Panc1 (cell line): ENCODE measurements around the gene GNAQ. TPM values are rescaled to one million over a fixed set of nuclear protein-coding genes. Genes with fewer than 3 reads are reported as not detected.

Experiments
- ATAC-seq: fragments of 200-7000 bp; cut with Tn5 transposase; 2 replicates; pipeline ENCODE4 v1.9.1; 2020; ENCODE audit warnings: mild to moderate bottlenecking, moderate library complexity
- BruUV-seq: library from RNA; stranded (reverse); fragments of 400-500 nt; replicated peaks from 2 replicates; lab custom pipeline; 2021; lab: Mats Ljungman, UMichigan
- CTCF ChIA-PET: fragments of 300-600 bp; sonication (Branson Sonifier 250); formaldehyde crosslinking; loops from one replicate; lab custom pipeline; 2022; ENCODE audit warnings: antibody characterized with exemption; lab: Charles Lee
- POLR2A ChIA-PET: fragments of 300-600 bp; sonication (Branson Sonifier 250); formaldehyde crosslinking; loops from one replicate; lab custom pipeline; 2022; ENCODE audit warnings: antibody characterized with exemption; lab: Charles Lee
- DNase-seq: peaks from one replicate; pipeline ENCODE4 v3.0.0-alpha.2; 2010; ENCODE audit warnings: low read depth, low spot score
- H3K27ac ChIP-seq: 2 replicates; pipeline ENCODE4 v1.5.1; 2011; ENCODE audit warnings: mild to moderate bottlenecking, low read length, inconsistent platforms
- H3K27me3 ChIP-seq: fragments of 200-500 bp; sonication (Bioruptor generic); 2 replicates; pipeline ENCODE4 v1.6.0; 2014; ENCODE audit warnings: low read length, inconsistent platforms; ENCODE audit not compliant: control insufficient read depth, insufficient read depth
- H3K36me3 ChIP-seq: fragments of 200-500 bp; sonication (Bioruptor generic); 2 replicates; pipeline ENCODE4 v1.5.1; 2014; ENCODE audit warnings: inconsistent platforms, mild to moderate bottlenecking, low read length, moderate library complexity; ENCODE audit not compliant: control insufficient read depth, insufficient read depth
- H3K4me1 ChIP-seq: 2 replicates; pipeline ENCODE4 v1.5.1; 2011; ENCODE audit warnings: inconsistent platforms, mild to moderate bottlenecking, low read length, moderate library complexity; ENCODE audit not compliant: control insufficient read depth, insufficient read depth
- H3K4me3 ChIP-seq, 2 experiments: 2 replicates each; pipeline ENCODE4 v1.5.1; 2011 to 2012; ENCODE audit warnings: low read depth in 2 of 2, low read length in 2 of 2, mild to moderate bottlenecking in 2 of 2, inconsistent platforms in 1 of 2, moderate library complexity in 1 of 2
- H3K9me3 ChIP-seq: fragments of 200-500 bp; sonication (Bioruptor generic); 2 replicates; pipeline ENCODE4 v1.5.1; 2014; ENCODE audit warnings: low read depth, mild to moderate bottlenecking, inconsistent platforms, low read length, moderate library complexity; ENCODE audit not compliant: control insufficient read depth, insufficient read depth
- POLR2AphosphoS5 ChIP-seq: IDR thresholded peaks from 2 replicates; pipeline ENCODE4 v1.6.1; 2012; ENCODE audit warnings: mild to moderate bottlenecking, low read depth, low read length, moderate library complexity
- SIN3A ChIP-seq: IDR thresholded peaks from 2 replicates; pipeline ENCODE4 v1.6.1; 2012; ENCODE audit warnings: low read depth, mild to moderate bottlenecking, low read length, moderate library complexity, borderline replicate concordance; ENCODE audit not compliant: insufficient read depth
- TCF7L2 ChIP-seq: IDR thresholded peaks from 2 replicates; pipeline ENCODE4 v1.6.1; 2011; ENCODE audit warnings: mild to moderate bottlenecking, low read depth, low read length, inconsistent platforms
- in situ Hi-C: cut with HindIII; loops from 2 replicates; pipeline ENCODE4 v1.10.0; 2016; ENCODE audit warnings: low sequenced_read_pairs, low pct_unique_long_range_greater_than_20kb
- intact Hi-C: fragments of 100-400 bp; cut with micrococcal nuclease; formaldehyde crosslinking; loops from one replicate; pipeline ENCODE4 v1.10.0; 2022; ENCODE audit not compliant: unreplicated experiment
- total RNA-seq: library from RNA; stranded (reverse); gene quantifications from one replicate; pipeline ENCODE4 v1.2.1, GENCODE V29; 2021; ENCODE audit not compliant: unreplicated experiment
- TF ChIP-seq, protein P1 (sequence below), 2 experiments: IDR thresholded peaks; 2 replicates each; pipeline ENCODE4 v1.6.1; 2011 to 2012; ENCODE audit warnings: low read depth in 2 of 2, control low read depth in 1 of 2, low read length in 1 of 2, mild to moderate bottlenecking in 1 of 2, moderate library complexity in 1 of 2; ENCODE audit not compliant: insufficient read depth in 1 of 2
- TF ChIP-seq, protein P2 (sequence below): fragments of 450-650 bp; IDR thresholded peaks from 2 replicates; pipeline ENCODE4 v1.5.1; 2017; ENCODE audit warnings: mild to moderate bottlenecking

The GNAQ gene
- total RNA-seq, 1 experiment from 2014 or later: 34.5 TPM

DNA sequence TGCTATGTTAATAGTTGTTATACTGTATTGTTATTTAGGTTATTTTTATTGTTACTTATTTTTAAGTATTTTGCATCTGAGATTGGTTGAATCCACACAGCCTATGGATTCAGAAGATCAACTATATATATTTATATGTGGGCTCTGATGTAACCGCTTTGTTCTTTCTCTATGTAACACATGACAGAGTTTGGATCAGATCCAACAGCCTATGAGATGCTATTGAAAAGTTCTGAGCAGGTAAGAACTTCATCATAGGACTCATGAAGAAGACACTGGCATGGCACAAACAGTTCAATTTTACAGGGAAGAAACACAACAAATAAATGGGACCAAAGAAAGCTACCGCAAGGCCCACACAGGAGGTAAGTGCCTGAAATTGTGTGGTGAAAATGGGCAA, 93.4 kb downstream of the GNAQ start:
- no peaks in the 10 kb centered on the region for H3K4me1 ChIP-seq
- intact Hi-C loops (no loop called here), in situ Hi-C loops (no loop called here)
- H3K27me3 ChIP-seq: no peaks in the 10 kb centered on the region
- H3K4me3 ChIP-seq: no peak overlapping the region
- ChIA-PET CTCF (no interaction called here), POLR2A (no interaction called here)
- H3K9me3 ChIP-seq: no peaks in the 10 kb centered on the region
- H3K36me3 ChIP-seq: no peaks in the 10 kb centered on the region
- no TSS peak for BruUV-seq
- no peak for ATAC-seq
- TF ChIP-seq POLR2AphosphoS5 (no peak), SIN3A (no peak), TCF7L2 (no peak)
- TF ChIP-seq, protein P1, sequence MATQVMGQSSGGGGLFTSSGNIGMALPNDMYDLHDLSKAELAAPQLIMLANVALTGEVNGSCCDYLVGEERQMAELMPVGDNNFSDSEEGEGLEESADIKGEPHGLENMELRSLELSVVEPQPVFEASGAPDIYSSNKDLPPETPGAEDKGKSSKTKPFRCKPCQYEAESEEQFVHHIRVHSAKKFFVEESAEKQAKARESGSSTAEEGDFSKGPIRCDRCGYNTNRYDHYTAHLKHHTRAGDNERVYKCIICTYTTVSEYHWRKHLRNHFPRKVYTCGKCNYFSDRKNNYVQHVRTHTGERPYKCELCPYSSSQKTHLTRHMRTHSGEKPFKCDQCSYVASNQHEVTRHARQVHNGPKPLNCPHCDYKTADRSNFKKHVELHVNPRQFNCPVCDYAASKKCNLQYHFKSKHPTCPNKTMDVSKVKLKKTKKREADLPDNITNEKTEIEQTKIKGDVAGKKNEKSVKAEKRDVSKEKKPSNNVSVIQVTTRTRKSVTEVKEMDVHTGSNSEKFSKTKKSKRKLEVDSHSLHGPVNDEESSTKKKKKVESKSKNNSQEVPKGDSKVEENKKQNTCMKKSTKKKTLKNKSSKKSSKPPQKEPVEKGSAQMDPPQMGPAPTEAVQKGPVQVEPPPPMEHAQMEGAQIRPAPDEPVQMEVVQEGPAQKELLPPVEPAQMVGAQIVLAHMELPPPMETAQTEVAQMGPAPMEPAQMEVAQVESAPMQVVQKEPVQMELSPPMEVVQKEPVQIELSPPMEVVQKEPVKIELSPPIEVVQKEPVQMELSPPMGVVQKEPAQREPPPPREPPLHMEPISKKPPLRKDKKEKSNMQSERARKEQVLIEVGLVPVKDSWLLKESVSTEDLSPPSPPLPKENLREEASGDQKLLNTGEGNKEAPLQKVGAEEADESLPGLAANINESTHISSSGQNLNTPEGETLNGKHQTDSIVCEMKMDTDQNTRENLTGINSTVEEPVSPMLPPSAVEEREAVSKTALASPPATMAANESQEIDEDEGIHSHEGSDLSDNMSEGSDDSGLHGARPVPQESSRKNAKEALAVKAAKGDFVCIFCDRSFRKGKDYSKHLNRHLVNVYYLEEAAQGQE (IDR thresholded peaks at IDR 0.05; ENCODE audit: insufficient read depth in 1 of 2, low read depth in 2 of 2, low read length in 1 of 2): no peak
- TF ChIP-seq, protein P2, sequence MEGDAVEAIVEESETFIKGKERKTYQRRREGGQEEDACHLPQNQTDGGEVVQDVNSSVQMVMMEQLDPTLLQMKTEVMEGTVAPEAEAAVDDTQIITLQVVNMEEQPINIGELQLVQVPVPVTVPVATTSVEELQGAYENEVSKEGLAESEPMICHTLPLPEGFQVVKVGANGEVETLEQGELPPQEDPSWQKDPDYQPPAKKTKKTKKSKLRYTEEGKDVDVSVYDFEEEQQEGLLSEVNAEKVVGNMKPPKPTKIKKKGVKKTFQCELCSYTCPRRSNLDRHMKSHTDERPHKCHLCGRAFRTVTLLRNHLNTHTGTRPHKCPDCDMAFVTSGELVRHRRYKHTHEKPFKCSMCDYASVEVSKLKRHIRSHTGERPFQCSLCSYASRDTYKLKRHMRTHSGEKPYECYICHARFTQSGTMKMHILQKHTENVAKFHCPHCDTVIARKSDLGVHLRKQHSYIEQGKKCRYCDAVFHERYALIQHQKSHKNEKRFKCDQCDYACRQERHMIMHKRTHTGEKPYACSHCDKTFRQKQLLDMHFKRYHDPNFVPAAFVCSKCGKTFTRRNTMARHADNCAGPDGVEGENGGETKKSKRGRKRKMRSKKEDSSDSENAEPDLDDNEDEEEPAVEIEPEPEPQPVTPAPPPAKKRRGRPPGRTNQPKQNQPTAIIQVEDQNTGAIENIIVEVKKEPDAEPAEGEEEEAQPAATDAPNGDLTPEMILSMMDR: no peak
- DNase-seq: no peak
- no peak overlapping the region for H3K27ac ChIP-seq

DNA sequence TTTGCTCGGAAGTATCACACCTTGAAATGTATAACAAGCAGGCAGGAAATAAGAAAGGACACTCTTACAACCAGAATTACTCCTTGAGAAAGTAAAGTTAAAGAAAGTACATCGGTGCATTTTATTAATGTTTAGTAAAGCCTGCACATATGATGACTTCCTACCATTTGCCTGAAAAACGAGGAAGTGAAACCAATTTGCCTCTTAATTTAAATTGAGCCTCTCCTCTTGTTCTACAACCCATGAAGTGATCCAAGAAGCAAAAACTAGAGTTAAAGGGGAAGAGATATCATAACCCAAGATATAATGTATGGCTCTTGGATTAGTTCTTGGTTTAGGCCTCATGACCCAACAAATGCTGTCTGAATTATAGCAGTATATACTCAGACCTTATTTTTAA, 95.6 kb downstream of the GNAQ start:
- TF ChIP-seq TCF7L2 (no peak), POLR2AphosphoS5 (no peak), SIN3A (no peak)
- TF ChIP-seq, protein P2: no peak
- TF ChIP-seq, protein P1 (IDR thresholded peaks at IDR 0.05; ENCODE audit: insufficient read depth in 1 of 2, low read depth in 2 of 2, low read length in 1 of 2): no peak
- Histone ChIP-seq H3K4me3 (no peak overlapping the region), H3K36me3 (no peaks in the 10 kb centered on the region), H3K27me3 (no peaks in the 10 kb centered on the region), H3K9me3 (no peaks in the 10 kb centered on the region), H3K4me1 (no peaks in the 10 kb centered on the region), H3K27ac (no peak overlapping the region)
- DNase-seq (no peak), ATAC-seq (no peak)
- in situ Hi-C loops: no loop called here
- ChIA-PET CTCF (no interaction called here), POLR2A (no interaction called here)
- intact Hi-C loops: no loop called here
- no TSS peak for BruUV-seq
